K562 (cell line): ENCODE measurements around the gene GHSR. TPM values are rescaled to one million over a fixed set of nuclear protein-coding genes. Genes with fewer than 3 reads are reported as not detected.

Experiments used
- ATAC-seq: fragments of 200-7000 bp; cut with Tn5 transposase; 3 replicates; pipeline ENCODE4 v1.9.1; 2020; ENCODE audit warnings: moderate library complexity
- BruUV-seq: library from RNA; stranded (reverse); fragments of 400-500 nt; replicated peaks from 2 replicates; lab custom pipeline; 2021; lab: Mats Ljungman, UMichigan
- CTCF ChIA-PET: fragments of 300-600 bp; formaldehyde crosslinking; extraction: SDS; loops from one replicate; lab custom pipeline; 2021; ENCODE audit warnings: low intra/inter-chr PET ratio; lab: Yijun Ruan, JAX
- POLR2A ChIA-PET: fragments of 300-600, 350-650 bp; sonication (Branson Sonifier 250); formaldehyde crosslinking; extraction: SDS; loops from one replicate; lab custom pipeline; 2021; ENCODE audit warnings: antibody characterized with exemption, inconsistent platforms; lab: Yijun Ruan, JAX
- DNase-seq, 4 experiments: peaks; one replicate each; pipeline versions ENCODE4 v3.0.0 to v3.0.0-alpha.2; 2011 to 2018; ENCODE audit warnings: low spot score in 3 of 4, mixed read lengths in 3 of 4; ENCODE audit errors: extremely low read depth in 1 of 4
- FAIRE-seq: peaks from 2 replicates; lab custom pipeline; 2011; peaks lifted over from hg19 to GRCh38; lab: Jason Lieb, UNC
- H2AFZ ChIP-seq: 2 replicates; pipeline ENCODE4 v1.6.0; 2011; ENCODE audit warnings: low read depth, low read length, control low read depth, inconsistent platforms
- H3K27ac ChIP-seq: fragments of 200-600 bp; 3 replicates; pipeline ENCODE4 v1.8.0; 2011; ENCODE audit warnings: low read depth, mild to moderate bottlenecking, control low read depth, inconsistent platforms, low read length, moderate library complexity, mixed read lengths; ENCODE audit errors: extremely low read depth
- H3K27me3 ChIP-seq, 2 experiments: fragments of 300-600 bp in 1 of 2; 2 replicates in 1 of 2; 3 replicates in 1 of 2; pipeline versions ENCODE4 v1.6.0 to v1.8.0; 2011; ENCODE audit warnings: inconsistent platforms in 2 of 2, low read length in 2 of 2, mild to moderate bottlenecking in 1 of 2, mixed read lengths in 1 of 2, moderate library complexity in 1 of 2; ENCODE audit not compliant: control insufficient read depth in 2 of 2, insufficient read depth in 2 of 2
- H3K36me3 ChIP-seq: fragments of 300-600 bp; 3 replicates; pipeline ENCODE4 v1.8.0; 2011; ENCODE audit warnings: mild to moderate bottlenecking, low read length, inconsistent platforms; ENCODE audit not compliant: control insufficient read depth, insufficient read depth
- H3K4me1 ChIP-seq, 2 experiments: fragments of 200-600 bp in 1 of 2; replicated peaks in 1 of 2; 2 replicates in 1 of 2; 3 replicates in 1 of 2; pipeline versions ENCODE4 v1.5.1 to v1.8.0; 2011; ENCODE audit warnings: inconsistent platforms in 2 of 2, low read length in 2 of 2, mild to moderate bottlenecking in 1 of 2, mixed read lengths in 1 of 2, moderate library complexity in 1 of 2; ENCODE audit not compliant: control insufficient read depth in 2 of 2, insufficient read depth in 2 of 2
- H3K4me2 ChIP-seq: 2 replicates; pipeline ENCODE4 v1.6.1; 2011; ENCODE audit warnings: low read length, control low read depth, inconsistent platforms, mixed read lengths; ENCODE audit not compliant: insufficient read depth
- H3K4me3 ChIP-seq: fragments of 200-600 bp; sonication (generic), shearing (Covaris generic); 2 replicates; pipeline ENCODE4 v1.5.1; 2016; ENCODE audit warnings: control low read depth, inconsistent platforms
- H3K79me2 ChIP-seq: fragments of 200-600 bp; 3 replicates; pipeline ENCODE4 v1.8.0; 2011; ENCODE audit warnings: low read length, inconsistent platforms; ENCODE audit not compliant: control insufficient read depth, insufficient read depth
- H3K9ac ChIP-seq, 2 experiments: 2 replicates each; pipeline versions ENCODE4 v1.6.0 to v1.6.1; 2011; ENCODE audit warnings: low read depth in 2 of 2, low read length in 2 of 2, control low read depth in 1 of 2, inconsistent platforms in 1 of 2, mild to moderate bottlenecking in 1 of 2, mixed read lengths in 1 of 2; ENCODE audit not compliant: insufficient read depth in 1 of 2
- H3K9me1 ChIP-seq: one replicate; pipeline ENCODE4 v1.6.0; 2011; ENCODE audit warnings: inconsistent platforms, mild to moderate bottlenecking, low read length, moderate library complexity; ENCODE audit not compliant: control insufficient read depth, insufficient read depth
- H3K9me3 ChIP-seq: replicated peaks from 2 replicates; pipeline ENCODE4 v1.5.1; 2011; ENCODE audit warnings: low read depth, low read length, inconsistent platforms; ENCODE audit not compliant: control insufficient read depth, insufficient read depth
- H4K20me1 ChIP-seq: replicated peaks from 2 replicates; pipeline ENCODE4 v1.6.1; 2011; ENCODE audit warnings: low read length, inconsistent platforms, mixed read lengths; ENCODE audit not compliant: control insufficient read depth, insufficient read depth
- CEBPB ChIP-seq: fragments of 450-650 bp; IDR thresholded peaks from 2 replicates; pipeline ENCODE4 v1.6.1; 2016; ENCODE audit warnings: missing genetic modification characterization, missing compliant biosample characterization
- CEBPG ChIP-seq, 3 experiments: fragments of 200-800 bp in 1 of 3; sonication (Bioruptor generic) in 1 of 3; sonication (generic) in 1 of 3; formaldehyde crosslinking in 1 of 3; IDR thresholded peaks in 2 of 3; conservative IDR thresholded peaks in 1 of 3; 2 replicates each; pipeline versions ENCODE4 v1.6.1 to v1.8.0; 2016 to 2022; ENCODE audit warnings: missing compliant biosample characterization in 2 of 3, missing genetic modification characterization in 2 of 3, mild to moderate bottlenecking in 1 of 3, missing genetic modification reagents in 1 of 3
- IRF9 ChIP-seq: fragments of 450-650 bp; IDR thresholded peaks from 2 replicates; pipeline ENCODE4 v1.6.1; 2016; ENCODE audit warnings: missing biosample characterization, missing genetic modification characterization
- SNAPC5 ChIP-seq: fragments of 250-450 bp; sonication (Bioruptor Pico); IDR thresholded peaks from 2 replicates; pipeline ENCODE4 v1.8.0; 2021; ENCODE audit warnings: moderate library complexity, mild to moderate bottlenecking, inconsistent platforms
- TAF15 ChIP-seq: fragments of 200-400 bp; formaldehyde crosslinking; IDR thresholded peaks from 2 replicates; pipeline ENCODE4 v1.6.1; 2017; ENCODE audit warnings: mild to moderate bottlenecking, low read depth, low read length, moderate library complexity
- WGBS: fragments of 100-300 bp; shearing (Covaris generic); methylation state at CpG from one replicate; pipeline ENCODE4 v1.1.6; 2016; ENCODE audit warnings: low coverage, mixed read lengths; ENCODE audit not compliant: insufficient coverage; ENCODE audit errors: missing lambda C conversion rate; 5-methylcytosine and 5-hydroxymethylcytosine counted together
- in situ Hi-C: fragments of 300-500 bp; cut with MboI; formaldehyde crosslinking; loops from 4 replicates; pipeline ENCODE4 v1.15.0; 2018; ENCODE audit warnings: inconsistent platforms, mixed read lengths
- intact Hi-C: fragments of 100-400 bp; cut with micrococcal nuclease; formaldehyde crosslinking; loops from 2 replicates; pipeline ENCODE4 v1.14.2; 2022
- polyA plus RNA-seq, 8 experiments: library from polyadenylated mRNA; depleted of rRNA in 4 of 8; stranded (reverse) in 5 of 8; unstranded in 3 of 8; fragments of >200 nt; fragmentation: Nextera tagmentation in 2 of 8; fragmentation: Illumina TruSeq in 1 of 8; extraction: Ambion mirVana in 2 of 8; extraction: Trizol in 1 of 8; gene quantifications; 2 replicates each; pipeline versions ENCODE4 v1.2.1 to v1.2.3, GENCODE V29; 2011 to 2014; ENCODE audit warnings: inconsistent platforms in 1 of 8, missing spikeins in 1 of 8
- total RNA-seq, 7 experiments: library from RNA; depleted of rRNA in 6 of 7; stranded (reverse); fragments of >200 nt in 6 of 7; fragmentation: Illumina TruSeq in 2 of 7; extraction: Trizol in 2 of 7; gene quantifications; 2 replicates each; pipeline versions ENCODE4 v1.2.1 to v1.2.3, GENCODE V29; 2011 to 2021; ENCODE audit warnings: low replicate concordance in 1 of 7
- TF ChIP-seq, protein P1 (sequence below): fragments of 250-450 bp; sonication (Bioruptor Pico); IDR thresholded peaks from 2 replicates; pipeline ENCODE4 v1.8.0; 2022; ENCODE audit warnings: moderate library complexity, mild to moderate bottlenecking, inconsistent platforms

The GHSR gene
- total and polyA plus RNA-seq, 9 of the 15 experiments (the other 6 are each of a cell fraction or from before 2014, with no cell fraction given), result not detected

GRCh38 chr3:172397716-172398405 lies 50.4 kb downstream of the GHSR start:
- Histone ChIP-seq H2AFZ (no peak overlapping the region), H3K4me3 (no peak overlapping the region), H3K4me1 (no peaks in the 10 kb centered on the region), H3K9me1 (no peaks in the 10 kb centered on the region), H3K36me3 (peaks cover 10% of the 10 kb centered on the region; the same call in 2 of the 3 replicates), H3K79me2 (no peaks in the 10 kb centered on the region), H4K20me1 (no peaks in the 10 kb centered on the region), H3K27me3 (no peaks in the 10 kb centered on the region), H3K9me3 (no peaks in the 10 kb centered on the region), H3K27ac (no peak overlapping the region), H3K9ac (no peak overlapping the region), H3K4me2 (no peak overlapping the region)
- ATAC-seq (no peak), DNase-seq (peak in 1 of 4 experiments; percentile 18), FAIRE-seq (no peak)
- intact Hi-C loops (no loop called here), in situ Hi-C loops (no loop called here)
- ChIA-PET CTCF (no interaction called here), POLR2A (no interaction called here)
- BruUV-seq, result no TSS peak
- TF ChIP-seq IRF9 (tag) (0 out of 2 replicates have a peak, but pooled peaks have one; percentile 12), CEBPB (peak; percentile 91), SNAPC5 (CRISPR knock-in tag) (no peak), CEBPG (CRISPR knock-in tag; IDR thresholded peaks at IDR 0.05) (no peak), CEBPG (tag; conservative IDR thresholded peaks at IDR 0.05 in 1 of 2, IDR thresholded peaks at IDR 0.05 in 1 of 2) (peak; percentile 82 to 89), TAF15 (no peak)
- TF ChIP-seq, protein P1, sequence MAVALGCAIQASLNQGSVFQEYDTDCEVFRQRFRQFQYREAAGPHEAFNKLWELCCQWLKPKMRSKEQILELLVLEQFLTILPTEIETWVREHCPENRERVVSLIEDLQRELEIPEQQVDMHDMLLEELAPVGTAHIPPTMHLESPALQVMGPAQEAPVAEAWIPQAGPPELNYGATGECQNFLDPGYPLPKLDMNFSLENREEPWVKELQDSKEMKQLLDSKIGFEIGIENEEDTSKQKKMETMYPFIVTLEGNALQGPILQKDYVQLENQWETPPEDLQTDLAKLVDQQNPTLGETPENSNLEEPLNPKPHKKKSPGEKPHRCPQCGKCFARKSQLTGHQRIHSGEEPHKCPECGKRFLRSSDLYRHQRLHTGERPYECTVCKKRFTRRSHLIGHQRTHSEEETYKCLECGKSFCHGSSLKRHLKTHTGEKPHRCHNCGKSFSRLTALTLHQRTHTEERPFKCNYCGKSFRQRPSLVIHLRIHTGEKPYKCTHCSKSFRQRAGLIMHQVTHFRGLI, result no peak
- 19% methylated on average over 1 of the region's 1 CpG for WGBS
